ENCODE measurements around the gene ZFAND2A. TPM values are rescaled to one million over a fixed set of nuclear protein-coding genes. Genes with fewer than 3 reads are reported as not detected.

ZFAND2A gene
- total and polyA plus RNA-seq, 2 of the 8 experiments (the other 6 are each of a cell fraction or from before 2014, with no cell fraction given), result 16.6 to 20.3 TPM

DNA sequence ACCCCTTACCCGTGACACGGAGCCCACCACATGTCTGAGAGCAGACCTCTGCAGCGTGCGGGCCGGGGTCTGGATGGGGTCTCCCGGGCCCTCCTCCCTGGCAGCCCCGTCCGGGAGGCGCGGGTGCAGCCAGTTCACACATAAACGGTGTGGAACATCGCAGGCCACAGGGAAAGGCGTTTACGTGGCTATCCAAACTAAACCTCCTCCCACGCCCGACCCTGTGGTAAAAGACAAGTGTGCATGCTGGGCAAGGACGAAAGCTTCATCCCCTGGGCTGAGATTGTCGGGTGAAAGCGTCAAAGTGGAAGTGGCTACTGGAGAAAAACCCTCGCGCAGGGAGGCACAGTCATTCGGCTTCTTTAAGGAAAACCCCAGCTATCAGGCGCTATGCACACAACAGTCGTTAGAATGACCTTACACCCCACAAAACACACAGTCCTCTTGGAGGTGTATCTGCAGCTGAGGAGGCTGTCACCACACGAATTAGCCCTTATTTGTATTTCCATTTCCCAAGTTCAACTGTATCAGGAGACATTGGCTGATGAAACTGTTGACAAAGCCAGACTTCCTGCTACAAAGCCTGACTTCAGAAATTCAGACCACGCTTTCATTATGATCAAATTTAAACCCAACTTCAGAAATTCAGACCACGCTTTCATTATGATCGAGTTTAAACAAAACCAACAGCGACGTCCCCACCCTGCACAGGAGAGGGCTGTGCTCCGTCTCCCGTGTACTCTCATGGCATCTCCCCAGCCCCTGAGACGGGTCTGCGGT, 56.8 kb downstream of the ZFAND2A start:
- no peak for FAIRE-seq
- H2BK12ac ChIP-seq (ENCODE audit: low read depth, low read length), result no peak overlapping the region
- 92% methylated on average over 30 of the region's 34 CpGs; no CpG with 5 or more reads in 1 of the 2 experiments for WGBS, 2 experiments (ENCODE audit: extremely low coverage in 1 of 2, insufficient coverage in 1 of 2, insufficient read length in 1 of 2, insufficient replicate concordance in 2 of 2, low coverage in 1 of 2, low lambda C conversion rate in 2 of 2, missing lambda C conversion rate in 1 of 2)

More for the DNA sequence above, 56.8 kb downstream of the ZFAND2A start:
- H3K4me1 ChIP-seq (replicated peaks in 1 of 4; ENCODE audit: control insufficient read depth in 3 of 4, insufficient read depth in 4 of 4, low read length in 3 of 4), result no peaks in the 10 kb centered on the region
- H3K36me3 ChIP-seq (ENCODE audit: control insufficient read depth in 2 of 4, insufficient read depth in 4 of 4, low read length in 3 of 4), result no peaks in the 10 kb centered on the region; a peak in 1 of 8 replicates
- no peak overlapping the region for H2BK5ac ChIP-seq (ENCODE audit: low read depth, low read length)
- H3K27ac ChIP-seq (ENCODE audit: low read depth, low read length), result no peak overlapping the region
- no peak overlapping the region for H2BK120ac ChIP-seq (replicated peaks; ENCODE audit: low read depth, low read length)
- no peak overlapping the region for H4K5ac ChIP-seq (ENCODE audit: insufficient read length, low read depth, low read length)
- ChIA-PET POLR2A (ENCODE audit: partially characterized antibody) (interaction anchor here (0.5 kb wide), 1 partner anchor 17 kb away, joined by 4 read pairs; no protein-coding TSS in a partner anchor), CTCF (ENCODE audit: partially characterized antibody) (interaction anchor here (1.0 to 2.7 kb wide), 8 partner anchors 9 to 110 kb away, joined by 3 to 12 read pairs (median 4); partner anchors contain the start of gene GPER1)
- H3K56ac ChIP-seq (replicated peaks; ENCODE audit: insufficient read length, low read depth, low read length), result no peak overlapping the region
- no peaks in the 10 kb centered on the region for H3K9me3 ChIP-seq (ENCODE audit: insufficient read depth in 2 of 2, low read depth in 1 of 2, low read length in 1 of 2)
- DNase-seq (ENCODE audit: low read depth in 1 of 2, low spot score in 2 of 2), result no peak
- no peaks in the 10 kb centered on the region for H3K23me2 ChIP-seq (ENCODE audit: low read depth, low read length)
- no peak overlapping the region for H2BK15ac ChIP-seq (ENCODE audit: low read length)
- H4K8ac ChIP-seq (ENCODE audit: extremely low read depth, insufficient read depth, low read length), result no peak overlapping the region
- H2BK20ac ChIP-seq (ENCODE audit: low read length), result no peak overlapping the region
- no peak overlapping the region for H3K4me2 ChIP-seq (ENCODE audit: insufficient read depth in 1 of 2, low read depth in 2 of 2, low read length in 2 of 2)
- H3K79me2 ChIP-seq (ENCODE audit: control insufficient read depth in 1 of 2, insufficient read depth in 2 of 2, low read length in 2 of 2), result peaks cover 0 to 17% of the 10 kb centered on the region in 2 experiments; a peak in 1 of 4 replicates
- no peak overlapping the region for H3K14ac ChIP-seq (ENCODE audit: insufficient read length)
- H3K4me3 ChIP-seq (ENCODE audit: extremely low read depth in 1 of 4, insufficient read depth in 2 of 4, low read depth in 3 of 4, low read length in 4 of 4), result no peak overlapping the region
- no peak overlapping the region for H3K18ac ChIP-seq (ENCODE audit: extremely low read depth, low read length)
- peaks cover 28% of the 10 kb centered on the region for H3K79me1 ChIP-seq (ENCODE audit: low read depth, low read length)
- H3K23ac ChIP-seq (ENCODE audit: insufficient read length), result no peak overlapping the region
- H3K4ac ChIP-seq (replicated peaks; ENCODE audit: insufficient read length, low read depth, low read length), result no peak overlapping the region
- peaks cover 0 to 22% of the 10 kb centered on the region in 2 experiments for H4K20me1 ChIP-seq (replicated peaks in 1 of 2; ENCODE audit: control insufficient read depth in 1 of 2, insufficient read depth in 2 of 2, low read length in 2 of 2)
- H2AK5ac ChIP-seq (ENCODE audit: low read depth, low read length), result no peak overlapping the region
- H3K27me3 ChIP-seq (replicated peaks in 1 of 4; ENCODE audit: control insufficient read depth in 3 of 4, extremely low read depth in 1 of 4, insufficient read depth in 3 of 4, low read length in 3 of 4), result no peaks in the 10 kb centered on the region
- no peak overlapping the region for H2AFZ ChIP-seq (ENCODE audit: low read length)
- TF ChIP-seq GABPA (IDR thresholded peaks at IDR 0.05; ENCODE audit: borderline replicate concordance, insufficient read depth, low read length), result no peak
- TF ChIP-seq RNF2 (IDR thresholded peaks at IDR 0.05; ENCODE audit: borderline replicate concordance, low read depth, low read length, missing control alignments, poor library complexity, severe bottlenecking), result no peak
- no peak for TF ChIP-seq CREB1 (IDR thresholded peaks at IDR 0.05)
- no peak for TF ChIP-seq CHD2 (IDR thresholded peaks at IDR 0.05; ENCODE audit: low read length)
- TF ChIP-seq CBX5 (IDR thresholded peaks at IDR 0.05; ENCODE audit: low read depth, low read length), result no peak
- TF ChIP-seq JUND (IDR thresholded peaks at IDR 0.05; ENCODE audit: low read length), result no peak
- no peak for TF ChIP-seq KDM1A (IDR thresholded peaks at IDR 0.05; ENCODE audit: borderline replicate concordance, low read length)
- H3K9ac ChIP-seq (replicated peaks in 1 of 4; ENCODE audit: extremely low read depth in 1 of 4, low read depth in 3 of 4, low read length in 3 of 4), result no peak overlapping the region
- no peak overlapping the region for H4K91ac ChIP-seq (replicated peaks; ENCODE audit: insufficient read length, low read length)
